Forelimb muscle (tissue), 1 donor: Measurements from ENCODE around the gene CASZ1. TPM values are rescaled to one million over a fixed set of nuclear protein-coding genes. Genes with fewer than 3 reads are reported as not detected.

ENCODE experiments used
- DNase-seq: peaks from one replicate; pipeline ENCODE4 v3.0.0-alpha.2; 2013; ENCODE audit warnings: low read depth
- polyA plus RNA-seq: library from polyadenylated mRNA; unstranded; fragments of 120-200 nt; gene quantifications from one replicate; pipeline ENCODE4 v1.2.1, GENCODE V29; 2013; ENCODE audit not compliant: insufficient read length

The CASZ1 gene
- polyA plus RNA-seq, 1 donor, result 59.0 TPM

- no peak for DNase-seq
Measured at GRCh38 chr1:10607228-10607627, 189.2 kb downstream of the CASZ1 start.

- DNase-seq, result no peak
Measured at GRCh38 chr1:10606064-10606463, 190.4 kb downstream of the CASZ1 start.

GRCh38 chr1:10604966-10605365 is 191.5 kb downstream of the CASZ1 start:
- no peak for DNase-seq

GRCh38 chr1:10602936-10603335 is 193.5 kb downstream of the CASZ1 start:
- no peak for DNase-seq

GRCh38 chr1:10601342-10602070 is 194.9 kb downstream of the CASZ1 start:
- DNase-seq, result no peak

GRCh38 chr1:10599194-10599861 is 197.1 kb downstream of the CASZ1 start:
- no peak for DNase-seq

GRCh38 chr1:10598389-10598702 is 198.1 kb downstream of the CASZ1 start:
- peak; percentile 6 for DNase-seq

GRCh38 chr1:10597492-10598388 is 198.7 kb downstream of the CASZ1 start:
- DNase-seq, result no peak

- no peak for DNase-seq
Measured at GRCh38 chr1:10596780-10597179, 199.7 kb downstream of the CASZ1 start.

GRCh38 chr1:10594595-10595223 is 201.7 kb downstream of the CASZ1 start:
- DNase-seq, result no peak

- no peak for DNase-seq
Measured at GRCh38 chr1:10593750-10594149, 202.7 kb downstream of the CASZ1 start.

GRCh38 chr1:10592373-10592772 is 204.1 kb downstream of the CASZ1 start:
- DNase-seq, result no peak

- DNase-seq, result no peak
Measured at GRCh38 chr1:10591010-10591409, 205.4 kb downstream of the CASZ1 start.

- DNase-seq, result no peak
Measured at GRCh38 chr1:10589074-10589473, 207.4 kb downstream of the CASZ1 start.

- no peak for DNase-seq
Measured at GRCh38 chr1:10588640-10589039, 207.8 kb downstream of the CASZ1 start.

Other genes with a start within 250 kb of the CASZ1 start
- 187 TPM for gene TARDBP, start 216.0 kb upstream of the CASZ1 start, polyA plus RNA-seq